HG02938 (cell line): Measurements from ENCODE around the gene HOXA3.

Source experiments
- ATAC-seq: cut with Tn5 transposase; IDR thresholded peaks from one replicate; pipeline ENCODE4 v1.9.1; 2021; ENCODE audit warnings: mild to moderate bottlenecking, moderate library complexity; ENCODE audit not compliant: unreplicated experiment

The HOXA3 gene

GRCh38 chr7:27131390-27131819, 21.0 kb downstream of the HOXA3 start:
- ATAC-seq = no peak

- no peak for ATAC-seq
Measured at GRCh38 chr7:27130540-27131389, 21.6 kb downstream of the HOXA3 start, which contains the start of gene HOXA4. Gene HOXA4, minus strand, starts transcription at chr7:27130757. Its CDS starts 24 bp downstream, at chr7:27130733.

GRCh38 chr7:27129729-27130539, 22.4 kb downstream of the HOXA3 start:
- no peak for ATAC-seq

- no peak for ATAC-seq
Measured at GRCh38 chr7:27128776-27129728, 23.3 kb downstream of the HOXA3 start.

- no peak for ATAC-seq
Measured at GRCh38 chr7:27128034-27128433, 24.3 kb downstream of the HOXA3 start.

- ATAC-seq = no peak
Measured at GRCh38 chr7:27126596-27127327, 25.6 kb downstream of the HOXA3 start.

- no peak for ATAC-seq
Measured at GRCh38 chr7:27125986-27126394, 26.4 kb downstream of the HOXA3 start.

- no peak for ATAC-seq
Measured at GRCh38 chr7:27124902-27125689, 27.3 kb downstream of the HOXA3 start.

- ATAC-seq = no peak
Measured at GRCh38 chr7:27124096-27124901, 28.1 kb downstream of the HOXA3 start.

- ATAC-seq = no peak
Measured at GRCh38 chr7:27123477-27124053, 28.8 kb downstream of the HOXA3 start.

- ATAC-seq = no peak
Measured at GRCh38 chr7:27123007-27123476, 29.3 kb downstream of the HOXA3 start.

- ATAC-seq = no peak
Measured at GRCh38 chr7:27122077-27122910, 30.1 kb downstream of the HOXA3 start.

- ATAC-seq = no peak
Measured at GRCh38 chr7:27121684-27122076, 30.7 kb downstream of the HOXA3 start.

- no peak for ATAC-seq
Measured at GRCh38 chr7:27119412-27119911, 32.9 kb downstream of the HOXA3 start.

GRCh38 chr7:27118580-27118979, 33.8 kb downstream of the HOXA3 start:
- ATAC-seq = no peak

- no peak for ATAC-seq
Measured at GRCh38 chr7:27117887-27118491, 34.4 kb downstream of the HOXA3 start.
